ENCODE results near the gene IGFL3.
"Not testable (repeated sequence)": the region's sequence is repeated elsewhere in the genome, so short reads cannot be mapped to it uniquely, and the experiment has no call there.

IGFL3 gene

DNA sequence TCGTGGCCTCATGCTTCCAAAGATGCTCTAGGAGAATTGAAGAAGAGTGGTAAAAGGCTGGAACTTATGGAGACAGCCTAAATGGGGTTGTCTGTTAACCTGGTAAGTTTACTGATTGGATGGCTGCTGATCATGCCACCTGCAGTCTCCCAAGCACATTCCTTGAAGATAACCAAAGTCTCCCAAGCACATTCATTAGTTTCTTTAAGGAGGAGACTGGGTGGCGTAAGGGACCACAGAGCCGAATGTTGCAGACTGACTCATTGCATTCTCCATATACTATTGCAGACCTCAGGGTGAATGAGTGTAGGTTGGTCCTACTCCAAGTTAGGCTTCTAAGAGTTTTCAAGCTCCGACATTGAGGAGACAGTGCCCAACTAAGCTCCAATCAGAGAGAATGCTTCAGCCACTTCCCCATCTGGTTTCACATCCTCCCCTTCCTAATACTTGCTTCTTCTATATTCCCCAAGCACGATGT lies at the start of gene IGFL3:
Gene IGFL3 (minus strand): TSS at position 51 of the 478 bp plus-strand sequence. CDS start 39 bp downstream, at position 12.
- DNase-seq (ENCODE audit: low read depth): no peak

DNA sequence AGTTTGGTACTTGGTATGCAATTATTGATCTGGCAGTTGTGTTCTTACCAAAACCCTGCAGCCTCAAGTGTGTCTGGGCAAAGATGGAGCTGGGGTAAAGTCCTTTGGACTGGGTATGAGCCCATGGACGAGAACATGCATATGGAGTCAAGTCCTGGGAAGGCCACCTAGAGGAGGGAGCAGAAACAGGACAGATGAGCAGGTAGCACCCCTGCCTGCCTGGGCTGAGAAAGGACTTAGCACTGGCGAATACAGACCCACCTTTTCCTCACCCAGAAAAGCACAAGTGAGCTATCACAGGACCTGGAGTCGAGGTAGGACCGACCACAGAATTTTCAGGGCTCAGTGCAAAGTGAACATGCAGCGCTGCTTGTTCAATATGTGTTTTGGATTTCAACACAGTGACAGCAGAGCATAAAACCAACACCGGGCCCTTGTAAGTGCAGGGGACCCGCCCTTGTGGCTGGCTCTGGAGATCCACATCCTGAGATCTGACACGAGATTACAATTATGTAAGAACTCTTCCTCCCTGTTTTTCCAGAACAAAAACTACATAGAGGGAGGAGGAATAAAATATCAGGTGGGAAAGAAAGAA lies 49.5 kb upstream of the IGFL3 start:
- no peak for DNase-seq (ENCODE audit: low read depth)

DNA sequence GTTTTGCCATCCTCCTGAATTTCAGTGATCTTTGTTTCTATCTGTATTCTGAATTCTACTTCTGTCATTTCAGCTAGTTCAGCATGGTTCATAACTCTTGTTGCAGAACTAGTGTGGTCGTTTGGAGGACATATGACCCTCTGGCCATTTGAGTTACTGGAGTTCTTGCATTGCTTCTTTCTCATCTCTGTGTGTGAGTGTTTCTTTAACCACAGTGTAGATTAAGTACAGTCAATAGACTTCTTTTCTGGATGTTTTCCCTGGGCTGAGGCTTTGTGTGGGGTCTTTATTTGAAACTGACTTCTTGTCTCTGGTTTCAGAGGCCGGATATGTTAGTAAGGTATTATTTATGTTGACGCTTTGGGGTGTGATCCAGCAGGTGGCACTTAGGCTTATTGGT lies 38.2 kb upstream of the IGFL3 start:
- DNase-seq (ENCODE audit: low read depth): no peak

DNA sequence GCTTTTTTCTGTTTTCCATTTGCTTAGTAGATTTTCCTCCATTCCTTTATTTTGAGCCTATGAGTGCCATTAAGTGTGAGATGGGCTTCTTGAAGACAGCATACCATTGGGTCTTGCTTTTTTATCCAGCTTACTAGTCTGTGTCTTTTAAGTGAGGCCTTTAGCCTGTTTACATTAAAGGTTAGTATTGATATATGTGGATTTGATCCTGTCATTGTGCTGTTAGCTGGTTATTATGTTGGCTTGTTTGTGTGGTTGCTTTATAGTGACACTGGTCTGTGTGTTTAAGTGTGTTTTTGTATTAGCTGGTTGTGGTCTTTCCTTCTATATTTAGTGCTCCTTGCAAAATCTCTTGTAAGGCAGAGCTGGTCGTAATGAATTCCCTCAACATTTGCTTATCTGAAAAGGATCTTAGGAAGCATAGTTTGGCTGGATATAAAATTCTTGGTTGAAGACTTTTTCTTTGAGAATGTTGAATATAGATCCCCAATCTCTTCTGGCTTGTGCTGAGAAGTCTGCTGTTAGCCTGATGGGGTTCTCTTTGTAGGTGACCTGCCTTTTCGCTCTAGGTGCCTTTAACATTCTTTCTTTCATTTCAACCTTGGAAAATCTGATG lies 37.3 kb upstream of the IGFL3 start:
- not testable (repeated sequence) for DNase-seq (ENCODE audit: low read depth)

DNA sequence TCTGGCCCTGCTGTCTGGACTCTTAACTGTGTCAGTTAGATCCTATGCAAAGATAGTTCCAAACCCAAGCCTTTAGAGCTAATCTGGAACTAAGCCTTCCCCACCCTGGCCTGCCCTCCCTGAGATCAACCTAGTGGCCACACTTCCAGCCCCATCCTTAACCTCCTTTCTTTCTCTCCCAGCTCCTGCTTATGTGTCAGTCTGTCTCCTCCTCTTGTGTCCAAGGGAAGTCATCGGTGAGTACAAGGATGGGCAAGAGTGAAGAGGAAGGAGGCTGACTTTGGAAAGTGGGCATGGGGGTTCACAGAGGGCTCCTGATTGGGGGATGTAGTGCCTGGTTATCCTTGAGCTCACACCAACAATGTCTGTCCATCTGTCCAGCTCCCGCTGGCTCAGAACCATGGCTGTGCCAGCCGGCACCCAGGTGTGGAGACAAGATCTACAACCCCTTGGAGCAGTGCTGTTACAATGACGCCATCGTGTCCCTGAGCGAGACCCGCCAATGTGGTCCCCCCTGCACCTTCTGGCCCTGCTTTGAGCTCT lies 35.8 kb upstream of the IGFL3 start:
- no peak for DNase-seq (ENCODE audit: low read depth)

DNA sequence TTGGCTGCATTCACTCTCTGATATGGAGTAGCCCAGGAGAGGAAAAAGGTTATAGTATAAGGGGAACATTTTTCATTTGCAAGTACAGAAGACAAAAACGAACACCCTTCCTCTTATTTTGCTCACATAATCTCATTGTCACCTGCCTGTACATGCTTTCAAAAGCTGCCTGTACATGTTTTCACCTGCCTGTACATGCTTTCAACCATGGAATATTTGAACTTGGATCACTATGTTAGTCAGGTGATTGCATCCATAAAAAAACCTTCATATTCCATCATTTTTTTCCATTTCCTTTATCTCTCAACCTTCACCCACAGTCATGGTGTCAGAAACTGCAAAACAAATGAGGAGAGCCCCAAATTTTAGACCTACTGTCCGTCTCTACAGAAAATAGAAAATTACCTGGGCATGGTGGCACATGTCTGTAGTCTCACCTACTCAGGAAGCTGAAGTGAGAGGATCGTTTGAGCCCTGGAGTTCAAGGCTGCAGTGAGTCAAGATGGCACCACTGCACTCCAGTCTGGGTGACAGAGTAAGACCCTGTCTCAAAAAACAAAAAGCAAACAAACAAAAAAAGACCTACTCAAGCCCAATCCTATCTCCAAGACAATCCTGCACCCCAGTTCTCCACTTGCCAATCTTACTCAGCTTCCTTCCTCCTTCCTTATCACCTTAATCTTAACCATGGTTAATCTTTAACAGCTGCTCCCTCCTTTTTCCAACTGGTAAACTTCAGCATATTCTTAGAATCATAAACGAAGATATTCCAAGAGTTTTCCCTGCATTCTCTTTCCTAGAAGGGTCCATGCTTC lies 35.1 kb upstream of the IGFL3 start:
- no peak for DNase-seq (ENCODE audit: low read depth)

DNA sequence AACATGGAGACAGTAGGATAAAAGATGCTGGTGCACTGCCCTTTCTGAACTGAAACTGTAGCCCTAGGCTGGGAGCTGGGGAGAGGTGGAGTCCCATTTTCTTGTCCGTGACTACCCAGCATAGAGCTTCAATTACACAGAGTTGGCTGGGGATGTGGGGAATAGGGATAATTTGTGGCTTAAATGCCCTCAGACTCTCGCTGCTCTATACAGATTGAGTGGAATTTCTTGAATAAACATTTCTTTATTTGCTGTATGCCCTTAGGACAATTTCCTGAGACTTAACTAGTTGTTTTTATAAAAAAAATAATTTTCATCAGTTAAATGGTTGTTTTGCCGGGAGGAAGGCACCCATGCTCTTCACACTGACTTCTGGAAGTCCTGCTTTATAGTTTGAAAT lies 30.7 kb upstream of the IGFL3 start:
- DNase-seq (ENCODE audit: low read depth): no peak

DNA sequence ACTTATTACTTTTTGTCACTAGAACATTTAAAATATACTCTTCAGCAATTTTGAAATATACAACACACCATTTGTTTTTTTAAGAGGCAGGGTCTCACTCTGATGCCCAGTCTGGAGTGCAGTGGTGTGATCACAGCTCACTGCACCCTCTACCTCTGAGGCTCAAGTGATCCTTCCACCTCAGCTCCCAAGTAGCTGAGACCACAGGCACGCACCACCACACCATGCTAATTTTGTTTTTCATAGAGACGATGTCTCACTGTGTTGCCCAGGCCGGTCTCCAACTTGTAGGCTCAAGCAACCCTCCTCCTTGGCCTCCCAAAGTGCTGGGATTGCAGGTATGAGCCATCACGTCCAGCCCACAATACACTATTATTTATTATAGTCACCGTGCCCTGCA lies 26.1 kb upstream of the IGFL3 start:
- no peak for DNase-seq (ENCODE audit: low read depth)

DNA sequence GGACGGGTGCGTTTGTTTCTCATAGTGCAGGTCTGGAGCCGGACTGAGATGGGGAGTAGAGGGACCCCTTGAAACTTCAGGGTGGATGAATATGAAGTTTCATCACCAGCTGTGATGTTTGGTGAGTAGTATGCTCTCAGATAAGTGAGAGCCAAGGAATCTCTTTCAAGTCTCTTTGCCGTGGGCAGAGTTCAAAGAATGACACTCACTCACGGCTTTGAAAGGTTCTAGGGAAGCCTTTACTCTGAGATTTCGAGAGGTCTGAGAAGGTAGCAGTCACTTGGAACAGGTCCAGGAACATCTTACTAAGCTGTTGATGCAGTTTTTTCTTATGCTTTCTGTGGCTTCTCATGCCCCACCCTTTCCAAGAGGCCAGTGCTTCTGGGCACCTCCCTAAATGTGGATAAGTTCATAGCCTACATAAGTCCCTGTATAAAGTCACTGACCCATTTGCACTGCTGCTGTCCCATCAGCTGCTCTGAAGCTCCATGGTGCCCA lies 23.4 kb upstream of the IGFL3 start, which contains the start of gene IGFL2:
Gene IGFL2 (plus strand): TSS at position 448 of the 498 bp plus-strand sequence. CDS start 41 bp downstream, at position 489.
- DNase-seq (ENCODE audit: low read depth): no peak

DNA sequence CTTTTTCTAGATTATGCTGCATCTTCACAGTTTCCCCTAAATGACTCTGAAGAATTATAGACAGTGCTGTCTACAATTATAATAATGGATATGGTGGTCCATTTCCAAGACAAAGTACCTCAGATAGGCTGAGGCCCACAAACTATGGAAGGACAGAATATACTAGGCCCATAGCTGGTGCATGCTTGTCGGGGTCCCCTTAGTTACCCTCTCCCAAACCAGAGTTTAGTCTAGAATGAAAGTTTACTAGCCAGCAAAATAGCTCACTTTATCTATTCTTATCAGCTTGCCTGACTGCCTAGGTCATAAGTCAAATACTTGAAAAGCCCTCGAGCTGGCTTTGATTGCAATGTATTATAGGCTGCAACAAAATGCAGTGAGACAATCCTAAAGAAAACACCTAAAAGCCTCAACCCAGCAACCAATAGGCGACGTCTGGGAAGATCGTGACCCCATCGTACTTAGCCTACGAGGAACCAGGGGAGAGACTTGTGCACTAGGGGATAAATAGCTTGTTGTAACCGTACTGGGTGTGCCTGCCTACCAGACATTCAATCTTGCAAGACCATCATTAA lies 22.8 kb upstream of the IGFL3 start:
- DNase-seq (ENCODE audit: low read depth): no peak

DNA sequence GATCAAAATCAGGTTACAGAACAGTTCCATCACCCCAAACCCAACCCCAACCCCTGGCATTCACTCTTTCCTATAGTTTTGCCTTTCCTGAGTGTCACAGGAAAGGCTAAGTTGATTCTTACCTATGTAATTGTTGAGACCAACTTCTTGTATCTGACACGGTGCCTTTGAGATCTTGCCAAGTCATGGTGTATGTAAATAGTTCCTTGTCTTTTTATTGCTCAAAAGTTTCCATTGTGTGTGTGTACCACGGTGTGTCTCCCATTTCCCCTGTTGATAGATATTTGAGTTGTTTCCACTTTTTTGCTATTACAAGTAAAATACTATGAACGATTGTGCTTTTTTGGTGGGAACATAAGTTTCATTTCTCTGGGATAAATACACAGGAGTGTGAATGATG lies 20.3 kb upstream of the IGFL3 start:
- DNase-seq (ENCODE audit: low read depth): no peak

DNA sequence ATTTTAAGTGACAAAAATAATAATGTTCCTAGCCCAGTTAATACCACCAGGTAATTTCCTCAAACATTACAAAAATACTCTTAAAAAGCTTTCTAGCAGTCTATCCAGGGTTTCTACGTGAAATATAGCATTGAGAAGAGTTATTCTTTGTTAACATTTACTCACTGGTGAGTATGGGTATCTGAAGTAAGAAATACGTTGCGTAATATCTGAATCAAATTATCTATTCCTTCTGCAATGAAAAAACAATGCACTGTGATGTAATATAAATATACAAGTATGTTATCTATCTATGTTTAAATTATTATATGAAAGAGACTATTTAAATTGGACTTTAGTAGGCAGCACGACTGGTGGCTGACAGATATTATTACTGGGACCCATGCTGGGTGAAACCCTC lies 17.8 kb upstream of the IGFL3 start:
- DNase-seq (ENCODE audit: low read depth): no peak

DNA sequence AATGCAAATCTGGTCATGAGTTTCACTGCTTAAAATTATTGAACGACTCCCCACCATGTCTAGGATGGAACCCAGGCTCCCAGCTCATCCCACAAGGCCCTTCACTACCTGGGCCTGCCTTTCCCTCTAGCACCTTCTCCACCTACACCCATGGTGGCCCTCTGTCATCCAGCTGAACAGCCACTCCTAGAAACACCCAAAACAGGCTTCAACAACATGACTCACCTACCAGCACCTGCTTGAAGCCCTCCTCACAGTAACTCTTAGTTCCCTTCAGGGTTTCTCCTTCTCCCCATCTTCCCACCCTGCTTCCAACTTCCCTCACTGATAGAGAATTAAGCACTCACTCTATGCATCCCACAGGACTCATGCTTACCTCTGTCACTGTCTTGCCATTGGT lies 16.9 kb upstream of the IGFL3 start:
- no peak for DNase-seq (ENCODE audit: low read depth)

DNA sequence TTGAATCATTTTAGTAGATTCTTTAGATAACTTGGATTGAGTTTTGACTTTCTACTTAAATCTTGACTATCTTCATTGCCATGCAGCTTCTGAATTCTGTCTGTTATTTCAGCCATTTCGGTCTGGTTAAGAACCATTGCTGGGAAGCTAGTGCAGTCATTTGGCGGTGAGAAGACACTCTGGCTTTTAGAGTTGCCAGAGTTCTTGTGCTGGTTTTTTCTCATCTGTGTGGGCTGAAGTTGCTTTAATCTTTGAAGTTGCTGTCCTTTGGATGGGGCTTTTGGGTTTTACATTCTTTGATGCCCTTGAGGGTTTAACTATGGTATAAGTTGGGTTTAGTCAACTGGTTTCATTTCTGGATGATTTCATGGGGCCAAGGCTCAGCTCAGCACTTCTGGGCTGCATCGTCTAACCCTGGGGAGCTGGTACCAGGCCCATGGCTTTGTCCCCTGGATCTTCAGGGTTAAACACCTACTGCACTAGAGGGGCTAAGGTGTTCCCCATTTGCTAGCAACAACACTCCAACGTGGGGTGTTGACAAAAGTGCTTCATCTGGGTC lies 13.5 kb upstream of the IGFL3 start:
- no peak for DNase-seq (ENCODE audit: low read depth)

DNA sequence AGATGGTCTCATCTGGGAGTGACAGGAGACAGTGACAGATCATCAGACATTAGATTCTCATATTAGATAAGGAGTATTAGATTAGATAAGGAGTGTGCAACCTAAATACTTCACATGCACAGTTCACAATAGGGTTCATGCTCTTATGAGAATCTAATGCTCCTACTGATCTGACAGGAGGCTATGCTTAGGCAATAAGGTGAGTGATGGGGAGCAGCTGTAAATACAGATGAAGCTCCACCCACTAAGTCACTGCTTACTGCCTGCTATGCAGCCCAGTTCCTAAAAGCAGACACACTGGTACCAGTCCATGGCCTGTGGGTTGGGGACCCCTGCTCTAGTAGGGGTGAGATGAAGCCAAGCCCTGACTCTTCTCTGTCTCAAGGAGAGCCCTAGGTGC lies 10.0 kb upstream of the IGFL3 start:
- DNase-seq (ENCODE audit: low read depth): no peak

DNA sequence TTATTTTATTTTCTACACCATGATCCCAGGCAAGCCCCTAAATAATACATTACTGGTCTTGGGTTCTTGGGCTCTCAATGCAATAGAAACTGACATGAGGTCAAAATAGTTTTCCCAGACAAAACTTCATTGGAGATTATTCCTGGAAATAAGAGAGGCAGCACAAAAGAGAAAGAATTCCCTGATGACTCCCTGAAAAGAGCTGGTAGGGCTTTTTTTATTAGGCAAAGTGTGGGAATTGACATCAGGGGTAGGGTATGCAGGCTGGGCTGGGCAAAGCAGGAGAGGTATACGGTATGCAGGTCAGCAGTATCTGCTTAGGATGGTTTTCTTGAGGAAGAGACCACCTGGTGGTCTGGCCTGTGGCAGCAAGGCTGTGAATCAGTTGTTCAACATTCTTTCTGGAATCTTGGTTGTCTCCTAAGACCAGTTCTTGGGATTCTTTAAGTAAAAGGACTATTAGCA lies 9.3 kb upstream of the IGFL3 start:
- no peak for DNase-seq (ENCODE audit: low read depth)

DNA sequence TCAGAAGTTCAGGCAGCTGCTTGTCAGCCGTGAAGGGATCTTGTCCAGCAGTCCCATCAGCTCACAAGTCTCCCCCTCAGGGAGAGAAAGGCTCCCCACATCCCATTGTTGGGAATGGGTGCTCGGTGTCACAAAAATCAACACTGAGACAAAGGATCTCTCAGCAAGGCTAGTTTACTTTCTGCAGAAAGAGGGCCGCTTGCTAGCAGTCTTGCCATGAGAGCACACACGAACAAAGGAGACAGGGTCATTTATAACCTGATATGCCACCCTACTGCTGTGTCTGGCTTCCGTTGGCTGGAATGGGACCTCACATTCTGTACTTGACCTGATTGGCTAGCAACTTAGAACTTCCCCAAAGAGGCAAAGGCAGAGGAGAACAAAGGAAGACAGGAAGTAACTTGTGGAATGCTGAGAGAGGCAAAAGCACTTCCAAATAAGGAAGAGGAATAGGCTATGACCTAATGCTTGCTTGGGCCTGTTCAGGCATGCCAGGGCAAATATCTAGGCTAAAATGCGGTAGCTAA lies 8.7 kb upstream of the IGFL3 start:
- no peak for DNase-seq (ENCODE audit: low read depth)

DNA sequence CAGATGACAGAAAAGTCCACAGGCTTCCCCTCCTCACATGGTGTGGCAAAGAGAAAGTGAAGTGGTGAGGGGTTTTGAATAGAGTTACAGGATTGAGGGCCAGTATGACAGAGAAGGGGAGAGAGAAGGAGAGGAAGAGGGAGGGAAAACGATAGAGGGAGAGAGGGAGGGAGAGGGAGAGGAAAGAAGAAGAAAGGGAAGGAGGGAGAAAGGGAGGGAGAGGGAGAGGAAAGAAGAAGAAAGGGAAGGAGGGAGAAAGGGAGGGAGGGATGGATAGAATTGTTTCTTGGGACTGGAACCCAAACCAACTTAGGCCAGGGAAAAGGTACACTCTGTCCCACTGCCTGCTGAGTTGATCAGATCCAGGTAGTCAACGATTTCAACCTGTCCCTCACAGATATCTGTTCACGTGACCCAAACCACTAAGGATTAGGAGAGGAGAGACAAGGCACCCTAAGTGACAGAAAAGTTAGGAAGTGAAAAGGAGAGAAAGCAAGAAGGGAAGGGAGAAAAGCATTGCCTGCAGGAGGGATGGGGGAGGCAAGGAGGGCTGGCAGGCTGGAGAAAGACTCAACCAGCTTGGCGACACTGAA lies 8.1 kb upstream of the IGFL3 start:
- DNase-seq (ENCODE audit: low read depth): no peak

DNA sequence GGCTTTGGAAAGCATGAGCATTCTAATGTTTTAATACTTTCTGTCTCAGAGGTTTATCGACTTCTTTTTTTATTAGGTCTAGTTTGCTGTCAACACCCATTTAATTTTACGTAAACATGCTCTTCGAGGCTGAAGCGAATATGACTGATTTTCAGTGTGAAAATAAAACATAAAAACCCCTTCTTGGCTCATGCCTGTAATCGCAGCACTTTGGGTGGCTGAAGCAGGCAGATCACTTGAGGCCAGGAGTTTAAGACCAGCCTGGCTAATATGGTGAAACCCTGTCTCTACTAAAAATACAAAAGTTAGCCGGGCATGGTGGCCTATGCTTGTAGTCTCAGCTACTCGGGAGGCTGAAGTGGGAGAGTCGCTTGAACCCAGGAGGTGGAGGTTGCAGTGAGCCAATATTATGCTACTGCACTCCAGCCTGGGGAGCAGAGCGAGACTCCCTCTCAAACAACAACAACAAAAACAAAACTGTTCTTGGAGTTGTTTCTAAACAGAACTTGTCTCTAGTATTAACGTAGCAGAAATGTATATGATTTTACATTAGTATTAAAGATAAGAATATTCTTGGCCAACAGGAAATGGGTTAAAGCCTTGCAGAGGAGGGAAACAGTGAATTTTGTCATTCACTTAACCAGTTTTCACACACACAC lies 7.1 kb upstream of the IGFL3 start:
- no peak for DNase-seq (ENCODE audit: low read depth)

DNA sequence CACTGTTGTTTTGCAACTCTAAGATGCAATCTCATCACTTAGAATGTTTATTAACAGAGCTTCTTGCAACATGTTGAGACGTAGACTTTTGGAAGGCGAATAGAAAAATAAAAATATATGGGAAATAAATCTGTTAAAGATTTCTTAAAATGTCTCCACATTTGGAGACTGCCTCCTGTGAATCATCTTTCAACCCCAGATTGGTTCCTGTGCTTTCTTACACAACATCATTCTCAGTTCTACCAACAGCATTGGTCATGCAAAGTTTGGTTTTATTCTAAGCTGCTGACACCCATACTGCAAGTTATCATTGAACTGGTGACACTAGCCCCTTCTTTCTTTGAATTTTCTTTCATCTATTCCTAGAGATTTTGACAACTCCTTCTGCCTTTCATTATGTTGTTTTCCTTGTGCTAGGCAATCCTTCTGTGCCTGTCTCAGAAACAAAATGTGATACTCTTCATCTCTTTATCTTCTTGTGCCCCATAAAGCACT lies 1.6 kb upstream of the IGFL3 start:
- no peak for DNase-seq (ENCODE audit: low read depth)

Measured in stimulated activated CD8-positive, alpha-beta memory T cell treated with anti-CD3 and anti-CD28 coated beads, Interleukin-15, amount 100 ng/mL, for 1 hour (primary cell).